IPS-15b (cell line): ENCODE measurements around the gene ZNF385C.

ENCODE experiments used
- H3K27me3 ChIP-seq: one replicate; pipeline ENCODE4 v1.6.1; 2013; ENCODE audit warnings: low read length; ENCODE audit not compliant: control insufficient read depth, insufficient read depth
- H3K36me3 ChIP-seq: one replicate; pipeline ENCODE4 v1.6.1; 2013; ENCODE audit warnings: low read length; ENCODE audit not compliant: control insufficient read depth, insufficient read depth
- H3K4me1 ChIP-seq: one replicate; pipeline ENCODE4 v1.6.1; 2013; ENCODE audit warnings: mild to moderate bottlenecking, low read length; ENCODE audit not compliant: control insufficient read depth, insufficient read depth
- H3K4me3 ChIP-seq: one replicate; pipeline ENCODE4 v1.5.1; 2013; ENCODE audit warnings: low read depth, low read length
- H3K9ac ChIP-seq: one replicate; pipeline ENCODE4 v1.6.1; 2013; ENCODE audit warnings: low read depth, mild to moderate bottlenecking, low read length
- H3K9me3 ChIP-seq: one replicate; pipeline ENCODE4 v1.6.1; 2013; ENCODE audit warnings: mild to moderate bottlenecking, low read length; ENCODE audit not compliant: control insufficient read depth, insufficient read depth

ZNF385C gene

DNA sequence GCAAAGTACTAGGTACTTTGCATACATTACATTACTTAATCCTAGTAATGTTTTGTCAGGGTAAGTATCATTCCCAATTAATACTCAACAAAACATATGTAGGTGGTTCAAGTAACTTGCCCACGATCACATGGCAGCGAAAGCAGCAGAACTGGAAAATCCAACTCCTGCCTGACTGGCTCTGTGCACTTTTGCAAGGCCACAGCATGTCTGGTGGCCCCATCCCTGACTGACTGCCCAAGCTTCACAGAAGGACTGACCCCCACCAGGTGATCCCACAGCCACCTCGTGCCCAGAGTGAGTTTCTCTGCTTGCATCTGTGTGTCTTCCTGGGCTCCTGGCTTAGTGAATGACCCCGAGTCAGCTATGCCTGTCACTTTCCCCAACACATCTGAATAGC, 120.3 kb downstream of the ZNF385C start:
- H3K4me1 ChIP-seq: no peaks in the 10 kb centered on the region
- no peaks in the 10 kb centered on the region for H3K27me3 ChIP-seq
- H3K9ac ChIP-seq: no peak overlapping the region
- no peak overlapping the region for H3K4me3 ChIP-seq
- H3K36me3 ChIP-seq: peaks cover 80% of the 10 kb centered on the region
- no peaks in the 10 kb centered on the region for H3K9me3 ChIP-seq

DNA sequence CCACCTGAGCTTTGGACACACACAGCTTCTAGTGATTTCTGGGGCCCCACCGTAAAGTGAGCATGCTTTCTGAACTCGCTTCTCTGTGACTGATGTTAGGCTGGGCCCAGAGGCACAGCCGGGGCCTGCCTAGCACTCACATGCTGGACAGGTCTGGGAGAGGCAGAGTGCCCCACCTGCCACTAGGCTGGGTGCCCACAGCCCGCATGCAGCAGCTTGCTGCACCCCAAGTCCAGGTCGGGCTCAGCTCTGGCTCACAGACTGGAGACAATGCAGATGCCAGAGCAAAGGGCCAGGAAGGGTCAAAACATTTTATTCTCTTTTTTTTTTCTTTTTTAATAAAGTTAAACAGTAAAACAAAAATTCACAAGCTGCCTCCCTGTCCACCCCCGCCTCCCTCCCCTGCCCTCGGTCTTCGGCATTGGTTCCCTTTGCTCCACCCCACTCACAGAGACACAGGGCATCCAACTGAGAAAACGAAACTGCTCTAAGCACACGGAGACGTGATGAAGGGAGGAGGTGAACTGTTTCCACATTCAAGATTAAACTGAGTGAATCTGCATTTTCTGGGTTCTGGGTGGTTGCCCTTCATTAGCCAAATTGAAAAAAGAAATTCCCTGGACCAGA, 122.0 kb downstream of the ZNF385C start:
- Histone ChIP-seq H3K27me3 (no peaks in the 10 kb centered on the region), H3K4me1 (no peaks in the 10 kb centered on the region), H3K36me3 (peaks cover 75% of the 10 kb centered on the region), H3K9ac (no peak overlapping the region), H3K9me3 (no peaks in the 10 kb centered on the region), H3K4me3 (no peak overlapping the region)
